MCF 10A (cell line): ENCODE measurements around the gene CDKN2D. TPM values are rescaled to one million over a fixed set of nuclear protein-coding genes. Genes with fewer than 3 reads are reported as not detected.

Source experiments
- BruUV-seq: library from RNA; stranded (reverse); fragments of 400-500 nt; replicated peaks from 2 replicates; lab custom pipeline; 2021; lab: Mats Ljungman, UMichigan
- CTCF ChIA-PET: fragments of 300-600 bp; sonication (Branson Sonifier 250); formaldehyde crosslinking; extraction: SDS; loops from one replicate; lab custom pipeline; 2021; ENCODE audit warnings: antibody characterized with exemption, inconsistent platforms; lab: Yijun Ruan, JAX
- POLR2A ChIA-PET: fragments of 300-600, 350-650 bp; sonication (Branson Sonifier 250); formaldehyde crosslinking; extraction: SDS; loops from one replicate; lab custom pipeline; 2020; ENCODE audit warnings: antibody characterized with exemption, inconsistent platforms; lab: Yijun Ruan, JAX
- DNase-seq: peaks from one replicate; pipeline ENCODE4 v3.0.0-alpha.2; 2018; ENCODE audit not compliant: unreplicated experiment
- H3K27ac Mint-ChIP-seq: one replicate; pipeline ENCODE4 v1.8.0; 2022; ENCODE audit warnings: mild to moderate bottlenecking, low read depth, mixed read lengths; ENCODE audit not compliant: unreplicated experiment
- H3K27me3 Mint-ChIP-seq: one replicate; pipeline ENCODE4 v1.8.0; 2022; ENCODE audit warnings: mixed read lengths; ENCODE audit not compliant: insufficient read depth, unreplicated experiment
- H3K36me3 Mint-ChIP-seq: one replicate; pipeline ENCODE4 v1.8.0; 2022; ENCODE audit warnings: mild to moderate bottlenecking, moderate library complexity, mixed read lengths; ENCODE audit not compliant: insufficient read depth, unreplicated experiment
- H3K4me1 Mint-ChIP-seq: one replicate; pipeline ENCODE4 v1.8.0; 2022; ENCODE audit warnings: mixed read lengths; ENCODE audit not compliant: insufficient read depth, unreplicated experiment
- H3K4me3 Mint-ChIP-seq: one replicate; pipeline ENCODE4 v1.8.0; 2022; ENCODE audit warnings: mild to moderate bottlenecking, moderate library complexity, mixed read lengths; ENCODE audit not compliant: unreplicated experiment
- H3K9me3 Mint-ChIP-seq: one replicate; pipeline ENCODE4 v1.8.0; 2022; ENCODE audit warnings: mixed read lengths; ENCODE audit not compliant: unreplicated experiment
- intact Hi-C: fragments of 100-400 bp; cut with micrococcal nuclease; formaldehyde crosslinking; loops from 2 replicates; pipeline ENCODE4 v1.14.1; 2022
- total RNA-seq: library from RNA; stranded (reverse); gene quantifications from 2 replicates; pipeline ENCODE4 v1.2.3, GENCODE V29; 2022
- TF ChIP-seq, protein P1 (sequence below): fragments of 200-600 bp; IDR thresholded peaks from one replicate; pipeline ENCODE4 v1.8.0; 2022; ENCODE audit warnings: antibody characterized with exemption, mild to moderate bottlenecking; ENCODE audit not compliant: unreplicated experiment

CDKN2D gene
- total RNA-seq, 1 experiment from 2014 or later, result 2.6 TPM

DNA sequence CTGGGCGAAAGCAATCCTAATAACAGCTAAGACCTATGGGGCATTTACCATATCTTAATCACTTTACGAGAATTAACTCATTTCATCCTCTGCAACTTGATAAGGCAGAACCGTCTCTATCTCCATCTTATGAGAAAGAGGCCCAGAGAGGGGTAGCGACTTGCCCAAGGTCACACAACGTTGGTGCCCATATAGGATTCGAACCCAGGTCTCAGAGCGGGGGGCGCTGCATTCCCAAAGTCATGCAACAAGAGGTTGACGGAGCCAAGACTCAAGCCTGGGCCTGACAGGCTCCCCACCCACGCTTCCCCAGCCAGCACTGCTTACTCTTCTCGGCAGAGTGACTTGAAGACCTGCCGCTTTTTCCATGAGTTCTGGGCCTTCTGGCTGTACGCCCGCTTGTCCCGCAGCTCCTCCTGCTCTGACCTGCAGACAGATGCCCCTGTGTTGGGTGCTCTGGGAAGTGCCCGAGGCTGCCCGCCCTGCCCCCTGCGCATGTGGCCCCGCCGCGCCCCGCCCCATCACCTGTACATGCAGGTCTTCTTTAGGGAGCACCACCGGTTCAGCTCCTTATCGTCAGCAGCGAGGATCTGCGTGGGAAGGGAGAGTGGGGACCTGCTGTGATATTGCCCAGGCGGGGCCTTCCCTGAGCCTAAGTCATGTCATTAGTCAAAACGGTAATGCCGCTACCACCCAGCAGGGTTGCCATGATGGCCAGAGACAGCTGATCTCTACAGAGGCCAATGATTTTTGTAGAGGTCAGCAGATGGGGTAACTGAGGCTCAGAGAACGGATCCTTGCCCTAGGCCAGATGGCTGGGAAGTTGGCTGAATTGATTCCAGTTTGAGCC is 13.8 kb downstream of the CDKN2D start:
- intact Hi-C loops, result no loop called here
- ChIA-PET CTCF (interaction anchor here (0.6 to 1.5 kb wide), 8 partner anchors 9 to 363 kb away, joined by 3 to 9 read pairs (median 4); no protein-coding TSS in a partner anchor), POLR2A (interaction anchor here (1.6 to 3.1 kb wide), 2 partner anchors 13 to 14 kb away, joined by 3 to 23 read pairs; partner anchors contain the start of genes CDKN2D and KRI1)
- no peaks in the 10 kb centered on the region for H3K4me1 Mint-ChIP-seq
- BruUV-seq, result no TSS peak
- no peak overlapping the region for H3K4me3 Mint-ChIP-seq
- TF ChIP-seq, protein P1, sequence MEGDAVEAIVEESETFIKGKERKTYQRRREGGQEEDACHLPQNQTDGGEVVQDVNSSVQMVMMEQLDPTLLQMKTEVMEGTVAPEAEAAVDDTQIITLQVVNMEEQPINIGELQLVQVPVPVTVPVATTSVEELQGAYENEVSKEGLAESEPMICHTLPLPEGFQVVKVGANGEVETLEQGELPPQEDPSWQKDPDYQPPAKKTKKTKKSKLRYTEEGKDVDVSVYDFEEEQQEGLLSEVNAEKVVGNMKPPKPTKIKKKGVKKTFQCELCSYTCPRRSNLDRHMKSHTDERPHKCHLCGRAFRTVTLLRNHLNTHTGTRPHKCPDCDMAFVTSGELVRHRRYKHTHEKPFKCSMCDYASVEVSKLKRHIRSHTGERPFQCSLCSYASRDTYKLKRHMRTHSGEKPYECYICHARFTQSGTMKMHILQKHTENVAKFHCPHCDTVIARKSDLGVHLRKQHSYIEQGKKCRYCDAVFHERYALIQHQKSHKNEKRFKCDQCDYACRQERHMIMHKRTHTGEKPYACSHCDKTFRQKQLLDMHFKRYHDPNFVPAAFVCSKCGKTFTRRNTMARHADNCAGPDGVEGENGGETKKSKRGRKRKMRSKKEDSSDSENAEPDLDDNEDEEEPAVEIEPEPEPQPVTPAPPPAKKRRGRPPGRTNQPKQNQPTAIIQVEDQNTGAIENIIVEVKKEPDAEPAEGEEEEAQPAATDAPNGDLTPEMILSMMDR, result no peak
- H3K27me3 Mint-ChIP-seq, result no peaks in the 10 kb centered on the region
- H3K27ac Mint-ChIP-seq, result peak overlapping the region; percentile 12
- no peaks in the 10 kb centered on the region for H3K9me3 Mint-ChIP-seq
- no peak for DNase-seq
- peaks cover 87% of the 10 kb centered on the region for H3K36me3 Mint-ChIP-seq

- Mint-ChIP-seq H3K36me3 (peaks cover 82% of the 10 kb centered on the region), H3K4me3 (no peak overlapping the region), H3K4me1 (no peaks in the 10 kb centered on the region), H3K9me3 (no peaks in the 10 kb centered on the region), H3K27ac (peak overlapping the region; percentile 12), H3K27me3 (no peaks in the 10 kb centered on the region)
- TF ChIP-seq, protein P1, result no peak
- POLR2A ChIA-PET, result interaction anchor here (1.1 to 3.1 kb wide), 4 partner anchors 9 to 150 kb away, joined by 3 to 23 read pairs (median 4); partner anchors contain the start of genes CDC37, CDKN2D and KRI1
- intact Hi-C loops, result no loop called here
- DNase-seq, result no peak
- BruUV-seq, result no TSS peak
- CTCF ChIA-PET, result interaction anchor here (0.6 to 1.6 kb wide), 8 partner anchors 12 to 87 kb away, joined by 3 to 5 read pairs (median 3); no protein-coding TSS in a partner anchor
These were observed 14.8 kb downstream of the CDKN2D start for GRCh38 chr19:10553943-10554381.

DNA sequence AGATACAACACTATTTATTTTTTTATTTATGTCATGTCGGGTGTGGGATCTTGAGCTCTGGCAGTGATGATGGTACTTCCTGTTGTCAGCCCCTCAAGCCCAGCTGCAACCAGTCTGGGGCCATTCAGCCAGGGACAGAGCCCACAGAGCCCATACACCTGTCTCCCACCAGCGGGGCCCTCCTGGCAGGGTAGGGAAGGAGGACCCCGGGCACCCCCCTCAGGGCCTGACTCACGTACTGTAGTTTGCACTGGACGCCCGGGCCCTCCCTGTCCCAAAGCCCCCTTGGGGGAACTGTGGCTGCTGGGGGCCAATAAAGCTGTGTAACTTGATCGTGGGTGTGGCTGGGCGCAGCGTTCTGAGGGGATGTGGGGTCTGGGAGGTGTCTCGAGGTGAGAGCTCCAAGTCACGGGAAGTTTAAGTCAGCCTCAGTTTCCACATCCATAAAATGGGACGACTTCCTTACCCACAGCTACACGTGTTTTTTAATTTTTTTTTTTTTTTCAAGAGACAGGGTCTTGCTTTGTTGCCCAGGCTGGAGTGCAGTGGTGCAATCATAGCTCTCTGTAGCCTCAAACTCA is 15.6 kb downstream of the CDKN2D start:
- peaks cover 82% of the 10 kb centered on the region for H3K36me3 Mint-ChIP-seq
- no peaks in the 10 kb centered on the region for H3K9me3 Mint-ChIP-seq
- no peaks in the 10 kb centered on the region for H3K4me1 Mint-ChIP-seq
- TF ChIP-seq, protein P1, result no peak
- BruUV-seq, result TSS peak; percentile 70
- intact Hi-C loops, result no loop called here
- ChIA-PET CTCF (interaction anchor here (0.6 to 2.9 kb wide), 18 partner anchors 11 to 388 kb away, joined by 3 to 16 read pairs (median 4); no protein-coding TSS in a partner anchor), POLR2A (interaction anchor here (1.1 to 1.5 kb wide), 5 partner anchors 8 to 164 kb away, joined by 3 to 6 read pairs (median 3); partner anchors contain the start of genes CDC37 and DNM2)
- H3K27me3 Mint-ChIP-seq, result no peaks in the 10 kb centered on the region
- DNase-seq, result no peak
- no peak overlapping the region for H3K27ac Mint-ChIP-seq
- H3K4me3 Mint-ChIP-seq, result no peak overlapping the region
